ENCODE data around the gene ZNF284. TPM values are rescaled to one million over a fixed set of nuclear protein-coding genes. Genes with fewer than 3 reads are reported as not detected.
"Not testable (repeated sequence)": the region's sequence is repeated elsewhere in the genome, so short reads cannot be mapped to it uniquely, and the experiment has no call there.

Gene ZNF284
- total RNA-seq, 8 experiments from 2014 or later, result 2.5 to 6.3 (median 3.5) TPM

DNA sequence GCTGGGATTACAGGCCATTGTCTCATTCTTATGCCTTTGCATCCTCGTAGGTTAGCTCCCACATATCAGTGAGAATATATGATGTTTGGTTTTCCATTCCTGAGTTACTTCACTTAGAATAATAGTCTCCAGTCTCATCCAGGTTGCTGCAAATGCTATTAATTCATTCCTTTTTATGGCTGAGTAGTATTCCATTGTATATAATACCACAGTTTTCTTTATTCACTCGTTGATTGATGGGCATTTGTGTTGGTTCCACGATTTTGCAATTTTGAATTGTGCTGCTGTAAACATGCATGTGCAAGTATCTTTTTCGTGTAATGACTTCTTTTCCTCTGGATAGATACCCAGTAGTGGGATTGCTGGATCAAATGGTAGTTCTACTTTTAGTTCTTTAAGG, 49.2 kb downstream of the ZNF284 start:
- 60 to 100% (median 78%) methylated on average over 1 to 3 of the region's 4 CpGs; no CpG with 5 or more reads in 3 of the 10 experiments for WGBS, 10 experiments
- H3K4me1 ChIP-seq (replicated peaks in 1 of 2); H3K4me3 ChIP-seq; H3K27ac ChIP-seq; ATAC-seq (replicated peaks in 6 of 8); in situ Hi-C loops (cut with MboI; ENCODE audit: low pct_unique_long_range_greater_than_20kb in 2 of 9, low sequenced_read_pairs in 9 of 9, unreplicated experiment in 9 of 9): not testable (repeated sequence)

DNA sequence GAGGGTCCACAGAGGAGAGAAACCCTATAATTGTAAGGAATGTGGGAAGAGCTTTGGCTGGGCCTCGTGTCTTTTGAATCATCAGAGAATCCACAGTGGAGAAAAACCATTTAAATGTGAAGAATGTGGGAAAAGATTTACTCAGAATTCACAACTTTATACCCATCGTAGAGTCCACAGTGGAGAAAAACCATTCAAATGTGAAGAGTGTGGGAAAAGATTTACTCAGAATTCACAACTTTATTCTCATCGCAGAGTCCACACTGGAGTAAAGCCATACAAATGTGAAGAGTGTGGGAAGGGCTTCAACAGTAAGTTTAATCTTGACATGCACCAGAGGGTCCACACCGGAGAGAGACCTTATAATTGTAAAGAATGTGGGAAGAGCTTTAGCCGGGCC, 60.0 kb downstream of the ZNF284 start:
- 37 to 100% (median 90%) methylated on average over 1 to 5 of the region's 5 CpGs for WGBS, 10 experiments

More for the DNA sequence above, 60.0 kb downstream of the ZNF284 start:
- ATAC-seq (replicated peaks in 6 of 8), result no peak
- H3K4me3 ChIP-seq, result no peak overlapping the region
- H3K27ac ChIP-seq, result no peak overlapping the region
- in situ Hi-C loops (cut with MboI; ENCODE audit: low pct_unique_long_range_greater_than_20kb in 2 of 9, low sequenced_read_pairs in 9 of 9, unreplicated experiment in 9 of 9), result no loop called here
- H3K4me1 ChIP-seq (replicated peaks in 1 of 2), result no peaks in the 10 kb centered on the region

Other genes with a start within 250 kb of the ZNF284 start
- gene ZNF283, start 244.8 kb upstream of the ZNF284 start, total RNA-seq, result 10 to 100 TPM in 7 of 8 experiments, 1 to 10 TPM in 1; 4.0 to 36.9 (median 13.8) TPM
- gene ZNF404, start 188.2 kb upstream of the ZNF284 start, total RNA-seq, result 10 to 100 TPM in 1 of 8 experiments, 1 to 10 TPM in 6, under 1 TPM in 1; 0.67 to 11.5 (median 4.5) TPM
- gene ZNF45, start 136.9 kb upstream of the ZNF284 start, total RNA-seq, result 10 to 100 TPM in 6 of 8 experiments, 1 to 10 TPM in 2; 7.7 to 24.6 (median 13.1) TPM
- 10 to 100 TPM in 4 of 8 experiments, 1 to 10 TPM in 4; 3.9 to 12.1 (median 10.0) TPM for gene ZNF221, start 120.9 kb upstream of the ZNF284 start, total RNA-seq
- gene ZNF155, start 88.0 kb upstream of the ZNF284 start, total RNA-seq, result 10 to 100 TPM in 3 of 8 experiments, 1 to 10 TPM in 5; 5.1 to 12.2 (median 7.7) TPM
- 1 to 10 TPM; 2.8 to 5.0 (median 3.7) TPM for gene ZNF230, start 69.2 kb upstream of the ZNF284 start, total RNA-seq
- 10 to 100 TPM in 5 of 8 experiments, 1 to 10 TPM in 3; 4.0 to 19.1 (median 13.0) TPM for gene ZNF222, start 46.8 kb upstream of the ZNF284 start, total RNA-seq
- 10 to 100 TPM in 1 of 8 experiments, 1 to 10 TPM in 7; 3.9 to 11.4 (median 7.2) TPM for gene ZNF223, start 20.1 kb upstream of the ZNF284 start, total RNA-seq
- 10 to 100 TPM; 14.8 to 40.0 (median 20.3) TPM for gene ZNF224, start 22.2 kb downstream of the ZNF284 start, total RNA-seq
- gene ZNF225, start 41.2 kb downstream of the ZNF284 start, total RNA-seq, result 10 to 100 TPM in 1 of 8 experiments, 1 to 10 TPM in 7; 3.7 to 10.4 (median 6.2) TPM
- gene ZNF234, start 69.4 kb downstream of the ZNF284 start, total RNA-seq, result 10 to 100 TPM in 6 of 8 experiments, 1 to 10 TPM in 2; 9.4 to 15.1 (median 11.2) TPM
- 10 to 100 TPM; 19.6 to 56.9 (median 41.6) TPM for gene ZNF226, start 92.9 kb downstream of the ZNF284 start, total RNA-seq
- gene ZNF227, start 140.4 kb downstream of the ZNF284 start, total RNA-seq, result 10 to 100 TPM; 17.3 to 35.7 (median 28.7) TPM
- gene ZNF233, start 187.7 kb downstream of the ZNF284 start, total RNA-seq, result 1 to 10 TPM in 7 of 8 experiments, under 1 TPM in 1; 0.75 to 8.4 (median 1.9) TPM
- gene ZNF235, start 232.9 kb downstream of the ZNF284 start, total RNA-seq, result 10 to 100 TPM in 2 of 8 experiments, 1 to 10 TPM in 6; 5.4 to 12.3 (median 8.1) TPM

Data from motor neuron (in vitro differentiated cells).